HepG2 (cell line): ENCODE results near the gene ISG20.

Experiments
- CEBPB ChIP-seq: IDR thresholded peaks from 2 replicates; pipeline ENCODE4 v1.6.1; 2011; ENCODE audit warnings: low read depth, low read length, improper control_type of control experiment, borderline replicate concordance
- EED ChIP-seq: sonication (generic); formaldehyde crosslinking; IDR thresholded peaks from 2 replicates; pipeline ENCODE4 v1.5.0; 2020; ENCODE audit warnings: mild to moderate bottlenecking, missing genetic modification reagents
- EP300 ChIP-seq, 3 experiments: sonication (generic) in 1 of 3; formaldehyde crosslinking in 1 of 3; IDR thresholded peaks; 2 replicates each; pipeline versions ENCODE4 v1.5.1 to v1.6.1; 2011 to 2020; ENCODE audit warnings: low read depth in 2 of 3, low read length in 2 of 3, borderline replicate concordance in 1 of 3, improper control_type of control experiment in 1 of 3, mild to moderate bottlenecking in 1 of 3, missing genetic modification reagents in 1 of 3, moderate library complexity in 1 of 3
- EZH2 ChIP-seq: conservative IDR thresholded peaks from 2 replicates; pipeline ENCODE4 v1.6.1; 2012; ENCODE audit warnings: mild to moderate bottlenecking, low read depth, low read length, moderate library complexity
- GABPA ChIP-seq, 2 experiments: IDR thresholded peaks; 2 replicates each; pipeline ENCODE4 v1.6.1; 2011 to 2016; ENCODE audit warnings: low read depth in 2 of 2, low read length in 1 of 2, missing biosample characterization in 1 of 2, missing genetic modification characterization in 1 of 2
- POLR2AphosphoS5 ChIP-seq: IDR thresholded peaks from 2 replicates; pipeline ENCODE4 v1.6.1; 2012; ENCODE audit warnings: low read depth, low read length
- SIN3B ChIP-seq: fragments of 150-350 bp; IDR thresholded peaks from 2 replicates; pipeline ENCODE4 v1.6.1; 2014; ENCODE audit warnings: low read length
- TEAD3 ChIP-seq: optimal IDR thresholded peaks from 2 replicates; pipeline ENCODE3; 2016; ENCODE audit warnings: borderline replicate concordance
- ZMYM2 ChIP-seq: sonication (generic); formaldehyde crosslinking; IDR thresholded peaks from 2 replicates; pipeline ENCODE4 v1.8.0; 2022; ENCODE audit warnings: mild to moderate bottlenecking, missing genetic modification reagents
- ZNF746 ChIP-seq: sonication (generic); formaldehyde crosslinking; IDR thresholded peaks from 2 replicates; pipeline ENCODE4 v1.8.0; 2022; ENCODE audit warnings: mild to moderate bottlenecking, missing genetic modification reagents
- TF ChIP-seq, protein P1 (sequence below): sonication (generic); formaldehyde crosslinking; IDR thresholded peaks from 2 replicates; pipeline ENCODE4 v1.4.0; 2020; ENCODE audit warnings: missing genetic modification reagents
- TF ChIP-seq, protein P2 (sequence below): sonication (generic); formaldehyde crosslinking; IDR thresholded peaks from 2 replicates; pipeline ENCODE4 v1.5.0; 2020; ENCODE audit warnings: mild to moderate bottlenecking, missing genetic modification reagents, moderate library complexity
- TF ChIP-seq, protein P3 (sequence below): sonication (generic); formaldehyde crosslinking; IDR thresholded peaks from 2 replicates; pipeline ENCODE4 v1.4.0; 2020; ENCODE audit warnings: missing genetic modification reagents

DNA sequence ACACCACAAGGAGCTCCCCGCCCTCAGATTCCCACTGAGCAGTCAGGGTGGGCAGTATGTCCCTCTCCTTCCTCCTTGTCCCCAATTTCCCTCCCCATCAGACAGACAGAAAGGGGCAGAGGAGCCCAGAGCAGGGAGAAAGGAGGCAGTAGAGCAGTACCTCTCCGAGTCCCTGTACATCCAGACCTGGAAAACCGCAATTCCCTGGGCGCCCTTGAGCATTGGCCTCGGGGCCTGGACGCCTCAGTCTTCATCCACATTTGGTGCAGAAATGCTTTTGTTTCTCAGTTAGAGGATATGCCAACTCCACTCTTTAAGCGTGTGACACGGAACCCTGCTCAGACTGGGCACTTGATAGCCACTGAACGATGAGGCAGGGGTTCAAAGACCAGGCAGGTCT, 5.9 kb downstream of the ISG20 start:
- TF ChIP-seq GABPA (IDR thresholded peaks at IDR 0.05; ENCODE audit: low read depth, low read length) (no peak), GABPA (CRISPR knock-in tag; IDR thresholded peaks at IDR 0.05; ENCODE audit: low read depth) (no peak), TEAD3 (no peak), CEBPB (no peak), POLR2AphosphoS5 (no peak), EED (CRISPR knock-in tag) (no peak), ZNF746 (CRISPR knock-in tag) (no peak), EZH2 (no peak), ZMYM2 (CRISPR knock-in tag) (no peak), EP300 (IDR thresholded peaks at IDR 0.05; ENCODE audit: low read depth in 2 of 2, low read length in 2 of 2) (no peak), EP300 (CRISPR knock-in tag; IDR thresholded peaks at IDR 0.05; ENCODE audit: borderline replicate concordance) (no peak), SIN3B (no peak)
- TF ChIP-seq, protein P1, sequence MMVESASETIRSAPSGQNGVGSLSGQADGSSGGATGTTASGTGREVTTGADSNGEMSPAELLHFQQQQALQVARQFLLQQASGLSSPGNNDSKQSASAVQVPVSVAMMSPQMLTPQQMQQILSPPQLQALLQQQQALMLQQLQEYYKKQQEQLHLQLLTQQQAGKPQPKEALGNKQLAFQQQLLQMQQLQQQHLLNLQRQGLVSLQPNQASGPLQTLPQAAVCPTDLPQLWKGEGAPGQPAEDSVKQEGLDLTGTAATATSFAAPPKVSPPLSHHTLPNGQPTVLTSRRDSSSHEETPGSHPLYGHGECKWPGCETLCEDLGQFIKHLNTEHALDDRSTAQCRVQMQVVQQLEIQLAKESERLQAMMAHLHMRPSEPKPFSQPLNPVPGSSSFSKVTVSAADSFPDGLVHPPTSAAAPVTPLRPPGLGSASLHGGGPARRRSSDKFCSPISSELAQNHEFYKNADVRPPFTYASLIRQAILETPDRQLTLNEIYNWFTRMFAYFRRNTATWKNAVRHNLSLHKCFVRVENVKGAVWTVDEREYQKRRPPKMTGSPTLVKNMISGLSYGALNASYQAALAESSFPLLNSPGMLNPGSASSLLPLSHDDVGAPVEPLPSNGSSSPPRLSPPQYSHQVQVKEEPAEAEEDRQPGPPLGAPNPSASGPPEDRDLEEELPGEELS = no peak
- TF ChIP-seq, protein P2, sequence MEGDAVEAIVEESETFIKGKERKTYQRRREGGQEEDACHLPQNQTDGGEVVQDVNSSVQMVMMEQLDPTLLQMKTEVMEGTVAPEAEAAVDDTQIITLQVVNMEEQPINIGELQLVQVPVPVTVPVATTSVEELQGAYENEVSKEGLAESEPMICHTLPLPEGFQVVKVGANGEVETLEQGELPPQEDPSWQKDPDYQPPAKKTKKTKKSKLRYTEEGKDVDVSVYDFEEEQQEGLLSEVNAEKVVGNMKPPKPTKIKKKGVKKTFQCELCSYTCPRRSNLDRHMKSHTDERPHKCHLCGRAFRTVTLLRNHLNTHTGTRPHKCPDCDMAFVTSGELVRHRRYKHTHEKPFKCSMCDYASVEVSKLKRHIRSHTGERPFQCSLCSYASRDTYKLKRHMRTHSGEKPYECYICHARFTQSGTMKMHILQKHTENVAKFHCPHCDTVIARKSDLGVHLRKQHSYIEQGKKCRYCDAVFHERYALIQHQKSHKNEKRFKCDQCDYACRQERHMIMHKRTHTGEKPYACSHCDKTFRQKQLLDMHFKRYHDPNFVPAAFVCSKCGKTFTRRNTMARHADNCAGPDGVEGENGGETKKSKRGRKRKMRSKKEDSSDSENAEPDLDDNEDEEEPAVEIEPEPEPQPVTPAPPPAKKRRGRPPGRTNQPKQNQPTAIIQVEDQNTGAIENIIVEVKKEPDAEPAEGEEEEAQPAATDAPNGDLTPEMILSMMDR (CRISPR knock-in tag) = no peak
- TF ChIP-seq, protein P3, sequence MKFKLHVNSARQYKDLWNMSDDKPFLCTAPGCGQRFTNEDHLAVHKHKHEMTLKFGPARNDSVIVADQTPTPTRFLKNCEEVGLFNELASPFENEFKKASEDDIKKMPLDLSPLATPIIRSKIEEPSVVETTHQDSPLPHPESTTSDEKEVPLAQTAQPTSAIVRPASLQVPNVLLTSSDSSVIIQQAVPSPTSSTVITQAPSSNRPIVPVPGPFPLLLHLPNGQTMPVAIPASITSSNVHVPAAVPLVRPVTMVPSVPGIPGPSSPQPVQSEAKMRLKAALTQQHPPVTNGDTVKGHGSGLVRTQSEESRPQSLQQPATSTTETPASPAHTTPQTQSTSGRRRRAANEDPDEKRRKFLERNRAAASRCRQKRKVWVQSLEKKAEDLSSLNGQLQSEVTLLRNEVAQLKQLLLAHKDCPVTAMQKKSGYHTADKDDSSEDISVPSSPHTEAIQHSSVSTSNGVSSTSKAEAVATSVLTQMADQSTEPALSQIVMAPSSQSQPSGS (CRISPR knock-in tag) = no peak
